ENCODE measurements around the gene TLCD2. TPM values are rescaled to one million over a fixed set of nuclear protein-coding genes. Genes with fewer than 3 reads are reported as not detected.

TLCD2 gene
- total and polyA plus RNA-seq, 2 of the 13 experiments (the other 11 are each of a cell fraction or from before 2014, with no cell fraction given), result 0.90 to 1.1 TPM

GRCh38 chr17:1746975-1747543 is 36.9 kb upstream of the TLCD2 start (continued):
- TF ChIP-seq, protein P1, sequence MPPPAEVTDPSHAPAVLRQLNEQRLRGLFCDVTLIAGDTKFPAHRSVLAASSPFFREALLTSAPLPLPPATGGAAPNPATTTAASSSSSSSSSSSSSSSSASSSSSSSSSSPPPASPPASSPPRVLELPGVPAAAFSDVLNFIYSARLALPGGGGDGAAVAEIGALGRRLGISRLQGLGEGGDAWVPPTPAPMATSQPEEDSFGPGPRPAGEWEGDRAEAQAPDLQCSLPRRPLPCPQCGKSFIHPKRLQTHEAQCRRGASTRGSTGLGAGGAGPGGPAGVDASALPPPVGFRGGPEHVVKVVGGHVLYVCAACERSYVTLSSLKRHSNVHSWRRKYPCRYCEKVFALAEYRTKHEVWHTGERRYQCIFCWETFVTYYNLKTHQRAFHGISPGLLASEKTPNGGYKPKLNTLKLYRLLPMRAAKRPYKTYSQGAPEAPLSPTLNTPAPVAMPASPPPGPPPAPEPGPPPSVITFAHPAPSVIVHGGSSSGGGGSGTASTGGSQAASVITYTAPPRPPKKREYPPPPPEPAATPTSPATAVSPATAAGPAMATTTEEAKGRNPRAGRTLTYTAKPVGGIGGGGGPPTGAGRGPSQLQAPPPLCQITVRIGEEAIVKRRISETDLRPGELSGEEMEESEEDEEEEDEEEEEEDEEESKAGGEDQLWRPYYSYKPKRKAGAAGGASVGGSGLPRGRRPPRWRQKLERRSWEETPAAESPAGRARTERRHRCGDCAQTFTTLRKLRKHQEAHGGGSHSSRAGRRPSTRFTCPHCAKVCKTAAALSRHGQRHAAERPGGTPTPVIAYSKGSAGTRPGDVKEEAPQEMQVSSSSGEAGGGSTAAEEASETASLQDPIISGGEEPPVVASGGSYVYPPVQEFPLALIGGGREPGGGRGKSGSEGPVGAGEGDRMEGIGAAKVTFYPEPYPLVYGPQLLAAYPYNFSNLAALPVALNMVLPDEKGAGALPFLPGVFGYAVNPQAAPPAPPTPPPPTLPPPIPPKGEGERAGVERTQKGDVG (CRISPR knock-in tag; IDR thresholded peaks at IDR 0.05; ENCODE audit: borderline replicate concordance), result 0 out of 2 replicates have a peak, but pooled peaks have one; percentile 22
- TF ChIP-seq ZNF205 (CRISPR knock-in tag; IDR thresholded peaks at IDR 0.05), result no peak
- TF ChIP-seq CAMTA2 (CRISPR knock-in tag; IDR thresholded peaks at IDR 0.05; ENCODE audit: borderline replicate concordance), result no peak
- TF ChIP-seq HNRNPL (IDR thresholded peaks at IDR 0.05; ENCODE audit: low read depth, low read length), result peak; percentile 50; the same call in 1 of the 2 replicates
- no peak for TF ChIP-seq ZNF281 (CRISPR knock-in tag; IDR thresholded peaks at IDR 0.05; ENCODE audit: borderline replicate concordance)
- no peak for TF ChIP-seq CCAR2 (optimal IDR thresholded peaks at IDR 0.05; ENCODE audit: low read depth, low read length)
- TF ChIP-seq MXI1 (IDR thresholded peaks at IDR 0.05; ENCODE audit: borderline replicate concordance, low read depth, low read length), result no peak
- no peak for TF ChIP-seq KLF13 (CRISPR knock-in tag; IDR thresholded peaks at IDR 0.05)
- TF ChIP-seq, protein P2, sequence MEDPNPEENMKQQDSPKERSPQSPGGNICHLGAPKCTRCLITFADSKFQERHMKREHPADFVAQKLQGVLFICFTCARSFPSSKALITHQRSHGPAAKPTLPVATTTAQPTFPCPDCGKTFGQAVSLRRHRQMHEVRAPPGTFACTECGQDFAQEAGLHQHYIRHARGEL (CRISPR knock-in tag; IDR thresholded peaks at IDR 0.05), result no peak
- TF ChIP-seq ZNF12 (CRISPR knock-in tag; IDR thresholded peaks at IDR 0.05), result no peak
- TF ChIP-seq ZNF496 (CRISPR knock-in tag; IDR thresholded peaks at IDR 0.05; ENCODE audit: insufficient replicate concordance), result no peak
- TF ChIP-seq ZNF326 (CRISPR knock-in tag; IDR thresholded peaks at IDR 0.05; ENCODE audit: borderline replicate concordance), result no peak
- TF ChIP-seq, protein P3, sequence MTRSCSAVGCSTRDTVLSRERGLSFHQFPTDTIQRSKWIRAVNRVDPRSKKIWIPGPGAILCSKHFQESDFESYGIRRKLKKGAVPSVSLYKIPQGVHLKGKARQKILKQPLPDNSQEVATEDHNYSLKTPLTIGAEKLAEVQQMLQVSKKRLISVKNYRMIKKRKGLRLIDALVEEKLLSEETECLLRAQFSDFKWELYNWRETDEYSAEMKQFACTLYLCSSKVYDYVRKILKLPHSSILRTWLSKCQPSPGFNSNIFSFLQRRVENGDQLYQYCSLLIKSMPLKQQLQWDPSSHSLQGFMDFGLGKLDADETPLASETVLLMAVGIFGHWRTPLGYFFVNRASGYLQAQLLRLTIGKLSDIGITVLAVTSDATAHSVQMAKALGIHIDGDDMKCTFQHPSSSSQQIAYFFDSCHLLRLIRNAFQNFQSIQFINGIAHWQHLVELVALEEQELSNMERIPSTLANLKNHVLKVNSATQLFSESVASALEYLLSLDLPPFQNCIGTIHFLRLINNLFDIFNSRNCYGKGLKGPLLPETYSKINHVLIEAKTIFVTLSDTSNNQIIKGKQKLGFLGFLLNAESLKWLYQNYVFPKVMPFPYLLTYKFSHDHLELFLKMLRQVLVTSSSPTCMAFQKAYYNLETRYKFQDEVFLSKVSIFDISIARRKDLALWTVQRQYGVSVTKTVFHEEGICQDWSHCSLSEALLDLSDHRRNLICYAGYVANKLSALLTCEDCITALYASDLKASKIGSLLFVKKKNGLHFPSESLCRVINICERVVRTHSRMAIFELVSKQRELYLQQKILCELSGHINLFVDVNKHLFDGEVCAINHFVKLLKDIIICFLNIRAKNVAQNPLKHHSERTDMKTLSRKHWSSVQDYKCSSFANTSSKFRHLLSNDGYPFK (CRISPR knock-in tag; IDR thresholded peaks at IDR 0.05; ENCODE audit: borderline replicate concordance), result no peak
- TF ChIP-seq, protein P4, sequence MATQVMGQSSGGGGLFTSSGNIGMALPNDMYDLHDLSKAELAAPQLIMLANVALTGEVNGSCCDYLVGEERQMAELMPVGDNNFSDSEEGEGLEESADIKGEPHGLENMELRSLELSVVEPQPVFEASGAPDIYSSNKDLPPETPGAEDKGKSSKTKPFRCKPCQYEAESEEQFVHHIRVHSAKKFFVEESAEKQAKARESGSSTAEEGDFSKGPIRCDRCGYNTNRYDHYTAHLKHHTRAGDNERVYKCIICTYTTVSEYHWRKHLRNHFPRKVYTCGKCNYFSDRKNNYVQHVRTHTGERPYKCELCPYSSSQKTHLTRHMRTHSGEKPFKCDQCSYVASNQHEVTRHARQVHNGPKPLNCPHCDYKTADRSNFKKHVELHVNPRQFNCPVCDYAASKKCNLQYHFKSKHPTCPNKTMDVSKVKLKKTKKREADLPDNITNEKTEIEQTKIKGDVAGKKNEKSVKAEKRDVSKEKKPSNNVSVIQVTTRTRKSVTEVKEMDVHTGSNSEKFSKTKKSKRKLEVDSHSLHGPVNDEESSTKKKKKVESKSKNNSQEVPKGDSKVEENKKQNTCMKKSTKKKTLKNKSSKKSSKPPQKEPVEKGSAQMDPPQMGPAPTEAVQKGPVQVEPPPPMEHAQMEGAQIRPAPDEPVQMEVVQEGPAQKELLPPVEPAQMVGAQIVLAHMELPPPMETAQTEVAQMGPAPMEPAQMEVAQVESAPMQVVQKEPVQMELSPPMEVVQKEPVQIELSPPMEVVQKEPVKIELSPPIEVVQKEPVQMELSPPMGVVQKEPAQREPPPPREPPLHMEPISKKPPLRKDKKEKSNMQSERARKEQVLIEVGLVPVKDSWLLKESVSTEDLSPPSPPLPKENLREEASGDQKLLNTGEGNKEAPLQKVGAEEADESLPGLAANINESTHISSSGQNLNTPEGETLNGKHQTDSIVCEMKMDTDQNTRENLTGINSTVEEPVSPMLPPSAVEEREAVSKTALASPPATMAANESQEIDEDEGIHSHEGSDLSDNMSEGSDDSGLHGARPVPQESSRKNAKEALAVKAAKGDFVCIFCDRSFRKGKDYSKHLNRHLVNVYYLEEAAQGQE (IDR thresholded peaks at IDR 0.05; ENCODE audit: borderline replicate concordance in 1 of 2, low read depth in 1 of 2, low read length in 2 of 2), result no peak
- no peak for TF ChIP-seq ZNF282 (IDR thresholded peaks at IDR 0.05; ENCODE audit: partially characterized antibody)
- no peak for TF ChIP-seq ZNF30 (CRISPR knock-in tag; IDR thresholded peaks at IDR 0.05)

Data from HepG2 (cell line).